Measurements from ENCODE around the gene PPIE.
A peak's percentile ranks its signal among the peaks of the same experiment; 100 is the strongest.
"Not testable (repeated sequence)": the region's sequence is repeated elsewhere in the genome, so short reads cannot be mapped to it uniquely, and the experiment has no call there.

PPIE gene

GRCh38 chr1:39770100-39771021 is 31.7 kb downstream of the PPIE start:
- DNase-seq (ENCODE audit: low spot score): peak; percentile 58

GRCh38 chr1:39771022-39771532 is 32.4 kb downstream of the PPIE start, which contains the start of gene OXCT2:
Gene OXCT2, minus strand, starts transcription at chr1:39771348. Its CDS starts 93 bp downstream, at chr1:39771255.
- not testable (repeated sequence) for DNase-seq (ENCODE audit: low spot score)

GRCh38 chr1:39773369-39773979 is 34.8 kb downstream of the PPIE start:
- not testable (repeated sequence) for DNase-seq (ENCODE audit: low spot score)

GRCh38 chr1:39775141-39775540 is 36.5 kb downstream of the PPIE start:
- not testable (repeated sequence) for DNase-seq (ENCODE audit: low spot score)

- DNase-seq (ENCODE audit: low spot score): not testable (repeated sequence)
These were observed 37.2 kb downstream of the PPIE start for GRCh38 chr1:39775676-39776399.

- peak; percentile 68 for DNase-seq (ENCODE audit: low spot score)
- TF ChIP-seq CTCF (IDR thresholded peaks at IDR 0.05; ENCODE audit: extremely low read depth, missing control alignments): no peak
These were observed 37.7 kb downstream of the PPIE start for GRCh38 chr1:39776400-39776713.

GRCh38 chr1:39776886-39777285 is 38.2 kb downstream of the PPIE start:
- no peak for TF ChIP-seq CTCF (IDR thresholded peaks at IDR 0.05; ENCODE audit: extremely low read depth, missing control alignments)
- DNase-seq (ENCODE audit: low spot score): no peak

- no peak for DNase-seq (ENCODE audit: low spot score)
- no peak for TF ChIP-seq CTCF (IDR thresholded peaks at IDR 0.05; ENCODE audit: extremely low read depth, missing control alignments)
These were observed 38.6 kb downstream of the PPIE start for GRCh38 chr1:39777306-39777705.

- DNase-seq (ENCODE audit: low spot score): not testable (repeated sequence)
These were observed 39.2 kb downstream of the PPIE start for GRCh38 chr1:39777896-39778295.

- not testable (repeated sequence) for DNase-seq (ENCODE audit: low spot score)
These were observed 39.9 kb downstream of the PPIE start for GRCh38 chr1:39778463-39779099.

- no peak for DNase-seq (ENCODE audit: low spot score)
- TF ChIP-seq CTCF (IDR thresholded peaks at IDR 0.05; ENCODE audit: extremely low read depth, missing control alignments): no peak
These were observed 40.5 kb downstream of the PPIE start for GRCh38 chr1:39779137-39779536.

All from GM20000 (cell line).